ENCODE measurements around the gene NUP98. TPM values are rescaled to one million over a fixed set of nuclear protein-coding genes. Genes with fewer than 3 reads are reported as not detected.
"Not testable (repeated sequence)": the region's sequence is repeated elsewhere in the genome, so short reads cannot be mapped to it uniquely, and the experiment has no call there.

Gene NUP98
- polyA plus RNA-seq, 2 of the 4 experiments (the other 2 are of a cell fraction): 54.2 to 121 TPM

GRCh38 chr11:3815845-3816244 is 18.5 kb upstream of the NUP98 start:
- Histone ChIP-seq H3K4me2 (no peak overlapping the region), H3K27ac (no peak overlapping the region), H3K9me3 (no peaks in the 10 kb centered on the region), H3K4me3 (no peak overlapping the region), H3K4me1 (no peaks in the 10 kb centered on the region)
- ATAC-seq (no peak), DNase-seq (ENCODE audit: low read depth in 1 of 2, low spot score in 1 of 2) (no peak), FAIRE-seq (no peak)
- ChIA-PET POLR2A (interaction anchor here (0.5 kb wide), 1 partner anchor 9 kb away, joined by 3 read pairs; no protein-coding TSS in a partner anchor), CTCF (interaction anchor here (0.7 to 1.6 kb wide), 4 partner anchors 9 to 39 kb away, joined by 3 to 5 read pairs (median 4); partner anchors contain the start of gene STIM1)
- 73% methylated on average over 4 of the region's 4 CpGs for WGBS (ENCODE audit: missing lambda C conversion rate)
- no peak for TF ChIP-seq RAD21 (conservative IDR thresholded peaks at IDR 0.05 in 1 of 2, IDR thresholded peaks at IDR 0.05 in 1 of 2)
- no peak for TF ChIP-seq NPAS2 (CRISPR knock-in tag; IDR thresholded peaks at IDR 0.05; ENCODE audit: borderline replicate concordance)
- TF ChIP-seq NFE2L2 (conservative IDR thresholded peaks at IDR 0.05; ENCODE audit: low read length): no peak
- no peak for TF ChIP-seq POLR2A (IDR thresholded peaks at IDR 0.05; ENCODE audit: low read length)
- TF ChIP-seq GATA3 (IDR thresholded peaks at IDR 0.05; ENCODE audit: borderline replicate concordance): no peak
- no peak for TF ChIP-seq SMC3 (IDR thresholded peaks at IDR 0.05)
- no peak for TF ChIP-seq FOSB (CRISPR knock-in tag; IDR thresholded peaks at IDR 0.05)
- no peak for TF ChIP-seq ZSCAN20 (CRISPR knock-in tag; IDR thresholded peaks at IDR 0.05)
- TF ChIP-seq HDAC2 (IDR thresholded peaks at IDR 0.05): no peak
- no peak for TF ChIP-seq REST (IDR thresholded peaks at IDR 0.05)
- no peak for TF ChIP-seq SREBF2 (IDR thresholded peaks at IDR 0.05)
- TF ChIP-seq, protein P1, sequence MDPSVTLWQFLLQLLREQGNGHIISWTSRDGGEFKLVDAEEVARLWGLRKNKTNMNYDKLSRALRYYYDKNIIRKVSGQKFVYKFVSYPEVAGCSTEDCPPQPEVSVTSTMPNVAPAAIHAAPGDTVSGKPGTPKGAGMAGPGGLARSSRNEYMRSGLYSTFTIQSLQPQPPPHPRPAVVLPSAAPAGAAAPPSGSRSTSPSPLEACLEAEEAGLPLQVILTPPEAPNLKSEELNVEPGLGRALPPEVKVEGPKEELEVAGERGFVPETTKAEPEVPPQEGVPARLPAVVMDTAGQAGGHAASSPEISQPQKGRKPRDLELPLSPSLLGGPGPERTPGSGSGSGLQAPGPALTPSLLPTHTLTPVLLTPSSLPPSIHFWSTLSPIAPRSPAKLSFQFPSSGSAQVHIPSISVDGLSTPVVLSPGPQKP (IDR thresholded peaks at IDR 0.05; ENCODE audit: low read depth, low read length): no peak
- no peak for TF ChIP-seq NR3C1 (IDR thresholded peaks at IDR 0.05)
- no peak for TF ChIP-seq RNF2 (IDR thresholded peaks at IDR 0.05; ENCODE audit: borderline replicate concordance, low read depth)
- TF ChIP-seq, protein P2, sequence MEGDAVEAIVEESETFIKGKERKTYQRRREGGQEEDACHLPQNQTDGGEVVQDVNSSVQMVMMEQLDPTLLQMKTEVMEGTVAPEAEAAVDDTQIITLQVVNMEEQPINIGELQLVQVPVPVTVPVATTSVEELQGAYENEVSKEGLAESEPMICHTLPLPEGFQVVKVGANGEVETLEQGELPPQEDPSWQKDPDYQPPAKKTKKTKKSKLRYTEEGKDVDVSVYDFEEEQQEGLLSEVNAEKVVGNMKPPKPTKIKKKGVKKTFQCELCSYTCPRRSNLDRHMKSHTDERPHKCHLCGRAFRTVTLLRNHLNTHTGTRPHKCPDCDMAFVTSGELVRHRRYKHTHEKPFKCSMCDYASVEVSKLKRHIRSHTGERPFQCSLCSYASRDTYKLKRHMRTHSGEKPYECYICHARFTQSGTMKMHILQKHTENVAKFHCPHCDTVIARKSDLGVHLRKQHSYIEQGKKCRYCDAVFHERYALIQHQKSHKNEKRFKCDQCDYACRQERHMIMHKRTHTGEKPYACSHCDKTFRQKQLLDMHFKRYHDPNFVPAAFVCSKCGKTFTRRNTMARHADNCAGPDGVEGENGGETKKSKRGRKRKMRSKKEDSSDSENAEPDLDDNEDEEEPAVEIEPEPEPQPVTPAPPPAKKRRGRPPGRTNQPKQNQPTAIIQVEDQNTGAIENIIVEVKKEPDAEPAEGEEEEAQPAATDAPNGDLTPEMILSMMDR (IDR thresholded peaks at IDR 0.05): no peak
- TF ChIP-seq CHD4 (IDR thresholded peaks at IDR 0.05; ENCODE audit: borderline replicate concordance): no peak
- TF ChIP-seq, protein P3, sequence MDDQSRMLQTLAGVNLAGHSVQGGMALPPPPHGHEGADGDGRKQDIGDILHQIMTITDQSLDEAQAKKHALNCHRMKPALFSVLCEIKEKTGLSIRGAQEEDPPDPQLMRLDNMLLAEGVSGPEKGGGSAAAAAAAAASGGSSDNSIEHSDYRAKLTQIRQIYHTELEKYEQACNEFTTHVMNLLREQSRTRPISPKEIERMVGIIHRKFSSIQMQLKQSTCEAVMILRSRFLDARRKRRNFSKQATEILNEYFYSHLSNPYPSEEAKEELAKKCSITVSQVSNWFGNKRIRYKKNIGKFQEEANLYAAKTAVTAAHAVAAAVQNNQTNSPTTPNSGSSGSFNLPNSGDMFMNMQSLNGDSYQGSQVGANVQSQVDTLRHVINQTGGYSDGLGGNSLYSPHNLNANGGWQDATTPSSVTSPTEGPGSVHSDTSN (IDR thresholded peaks at IDR 0.05): no peak

GRCh38 chr11:3814832-3815231 is 17.5 kb upstream of the NUP98 start:
- H3K4me1 ChIP-seq; ATAC-seq; FAIRE-seq; H3K27ac ChIP-seq; H3K4me2 ChIP-seq; POLR2A ChIA-PET; H3K9me3 ChIP-seq; H3K4me3 ChIP-seq; DNase-seq (ENCODE audit: low read depth in 1 of 2, low spot score in 1 of 2): not testable (repeated sequence)
- 67% methylated on average over 5 of the region's 5 CpGs for WGBS (ENCODE audit: missing lambda C conversion rate)
- CTCF ChIA-PET: interaction anchor here (0.6 to 1.9 kb wide), 3 partner anchors 10 to 1414 kb away, joined by 3 to 9 read pairs (median 5); partner anchors contain the start of gene TSSC4

Measured in A549 (cell line).